Ishikawa (cell line): ENCODE results near the gene FXYD7.
A peak's percentile ranks its signal among the peaks of the same experiment; 100 is the strongest.

ENCODE experiments used
- CEBPB ChIP-seq: IDR thresholded peaks from 2 replicates; pipeline ENCODE4 v1.6.1; 2012
- CREB1 ChIP-seq: IDR thresholded peaks from 2 replicates; pipeline ENCODE4 v1.6.1; 2012; ENCODE audit warnings: low read depth
- EGR1 ChIP-seq: IDR thresholded peaks from 2 replicates; pipeline ENCODE4 v1.6.1; 2012
- EP300 ChIP-seq: IDR thresholded peaks from 2 replicates; pipeline ENCODE4 v1.6.1; 2012; ENCODE audit warnings: borderline replicate concordance
- FOXM1 ChIP-seq: IDR thresholded peaks from 2 replicates; pipeline ENCODE4 v1.6.1; 2012; ENCODE audit warnings: low read depth, borderline replicate concordance
- NFIC ChIP-seq: IDR thresholded peaks from 2 replicates; pipeline ENCODE4 v1.6.1; 2012
- RAD21 ChIP-seq: IDR thresholded peaks from 2 replicates; pipeline ENCODE4 v1.6.1; 2012; ENCODE audit warnings: low read depth
- TAF1 ChIP-seq: IDR thresholded peaks from 2 replicates; pipeline ENCODE4 v1.6.1; 2012; ENCODE audit warnings: low read depth, mild to moderate bottlenecking
- TCF12 ChIP-seq: IDR thresholded peaks from 2 replicates; pipeline ENCODE4 v1.6.1; 2012; ENCODE audit warnings: low read depth
- TEAD4 ChIP-seq: IDR thresholded peaks from 2 replicates; pipeline ENCODE4 v1.6.1; 2012
- YY1 ChIP-seq: IDR thresholded peaks from 2 replicates; pipeline ENCODE4 v1.6.1; 2012; ENCODE audit warnings: low read depth
- ZBTB7A ChIP-seq: IDR thresholded peaks from 2 replicates; pipeline ENCODE4 v1.6.1; 2012; ENCODE audit warnings: low read depth
- TF ChIP-seq, protein P1 (sequence below): IDR thresholded peaks from 2 replicates; pipeline ENCODE4 v1.6.1; 2012; ENCODE audit warnings: low read depth, mild to moderate bottlenecking
- TF ChIP-seq, protein P2 (sequence below): IDR thresholded peaks from 2 replicates; pipeline ENCODE4 v1.6.1; 2012
- TF ChIP-seq, protein P3 (sequence below): IDR thresholded peaks from 2 replicates; pipeline ENCODE4 v1.6.1; 2012

Gene FXYD7

DNA sequence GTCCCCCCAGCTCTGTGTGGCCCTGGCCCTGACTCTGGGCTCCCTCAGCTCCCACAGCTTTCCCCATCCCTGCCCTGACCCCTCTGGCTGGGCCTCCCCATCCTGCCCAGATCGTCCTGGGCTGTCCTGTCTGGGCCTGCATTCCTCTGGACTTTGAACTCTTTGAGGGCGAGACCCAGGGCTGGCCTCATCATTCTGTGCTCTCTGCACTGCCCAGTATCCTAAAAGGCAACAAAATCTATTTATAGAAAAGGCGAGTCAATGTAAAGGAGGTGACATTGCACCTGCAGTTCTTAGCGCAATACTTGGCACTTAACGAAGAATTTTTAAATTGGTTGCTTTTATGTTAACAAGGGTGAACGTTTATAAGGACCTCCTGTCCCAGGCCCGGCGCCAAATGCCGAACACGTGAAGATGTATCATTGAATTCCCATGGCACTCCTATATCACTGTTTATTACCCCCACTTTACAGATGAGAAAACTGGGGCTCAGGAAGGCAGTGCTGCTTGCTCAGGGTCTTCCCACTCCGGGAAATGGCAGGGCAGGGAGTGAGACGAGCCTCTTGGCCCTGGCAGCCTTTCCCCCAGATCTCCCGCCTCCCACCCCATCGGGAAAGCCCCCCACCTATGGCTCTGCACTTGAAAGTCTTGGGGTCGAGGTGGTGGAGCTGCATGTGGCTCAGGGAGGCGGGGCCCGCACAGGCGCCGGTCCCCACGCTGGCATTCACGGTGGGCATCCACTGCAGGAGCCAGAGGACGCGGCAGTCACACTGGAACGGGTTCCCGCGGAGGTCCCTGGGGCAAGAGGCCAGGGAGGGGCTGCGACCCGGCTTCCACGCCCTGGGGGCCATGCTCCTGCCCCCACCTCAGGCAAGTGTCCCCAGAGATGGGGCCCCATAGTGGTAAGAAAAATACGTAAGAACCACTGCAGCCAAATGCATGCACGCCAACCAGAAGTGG is 12.0 kb upstream of the FXYD7 start:
- no peak for TF ChIP-seq EP300
- TF ChIP-seq RAD21 = no peak
- TF ChIP-seq CEBPB = no peak

DNA sequence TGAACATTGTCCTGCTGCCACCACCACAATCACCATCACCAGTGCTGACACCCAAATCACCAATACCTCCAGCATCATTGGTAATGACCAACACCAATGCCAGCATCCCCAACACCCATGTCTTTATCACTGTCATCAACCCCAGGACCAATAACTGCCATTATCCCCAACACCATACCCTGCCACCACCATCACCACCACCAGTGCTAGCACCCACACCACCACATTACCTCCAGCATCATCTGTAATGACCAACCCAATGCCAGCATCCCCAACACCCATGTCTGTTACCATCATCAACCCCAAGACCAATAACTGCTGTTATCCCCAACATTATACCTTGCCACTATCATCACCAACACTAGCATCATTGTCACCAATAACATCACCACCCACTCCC is 10.8 kb upstream of the FXYD7 start:
- TF ChIP-seq TCF12 (no peak), EP300 (no peak), EGR1 (no peak)
- TF ChIP-seq, protein P1, sequence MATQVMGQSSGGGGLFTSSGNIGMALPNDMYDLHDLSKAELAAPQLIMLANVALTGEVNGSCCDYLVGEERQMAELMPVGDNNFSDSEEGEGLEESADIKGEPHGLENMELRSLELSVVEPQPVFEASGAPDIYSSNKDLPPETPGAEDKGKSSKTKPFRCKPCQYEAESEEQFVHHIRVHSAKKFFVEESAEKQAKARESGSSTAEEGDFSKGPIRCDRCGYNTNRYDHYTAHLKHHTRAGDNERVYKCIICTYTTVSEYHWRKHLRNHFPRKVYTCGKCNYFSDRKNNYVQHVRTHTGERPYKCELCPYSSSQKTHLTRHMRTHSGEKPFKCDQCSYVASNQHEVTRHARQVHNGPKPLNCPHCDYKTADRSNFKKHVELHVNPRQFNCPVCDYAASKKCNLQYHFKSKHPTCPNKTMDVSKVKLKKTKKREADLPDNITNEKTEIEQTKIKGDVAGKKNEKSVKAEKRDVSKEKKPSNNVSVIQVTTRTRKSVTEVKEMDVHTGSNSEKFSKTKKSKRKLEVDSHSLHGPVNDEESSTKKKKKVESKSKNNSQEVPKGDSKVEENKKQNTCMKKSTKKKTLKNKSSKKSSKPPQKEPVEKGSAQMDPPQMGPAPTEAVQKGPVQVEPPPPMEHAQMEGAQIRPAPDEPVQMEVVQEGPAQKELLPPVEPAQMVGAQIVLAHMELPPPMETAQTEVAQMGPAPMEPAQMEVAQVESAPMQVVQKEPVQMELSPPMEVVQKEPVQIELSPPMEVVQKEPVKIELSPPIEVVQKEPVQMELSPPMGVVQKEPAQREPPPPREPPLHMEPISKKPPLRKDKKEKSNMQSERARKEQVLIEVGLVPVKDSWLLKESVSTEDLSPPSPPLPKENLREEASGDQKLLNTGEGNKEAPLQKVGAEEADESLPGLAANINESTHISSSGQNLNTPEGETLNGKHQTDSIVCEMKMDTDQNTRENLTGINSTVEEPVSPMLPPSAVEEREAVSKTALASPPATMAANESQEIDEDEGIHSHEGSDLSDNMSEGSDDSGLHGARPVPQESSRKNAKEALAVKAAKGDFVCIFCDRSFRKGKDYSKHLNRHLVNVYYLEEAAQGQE = no peak

DNA sequence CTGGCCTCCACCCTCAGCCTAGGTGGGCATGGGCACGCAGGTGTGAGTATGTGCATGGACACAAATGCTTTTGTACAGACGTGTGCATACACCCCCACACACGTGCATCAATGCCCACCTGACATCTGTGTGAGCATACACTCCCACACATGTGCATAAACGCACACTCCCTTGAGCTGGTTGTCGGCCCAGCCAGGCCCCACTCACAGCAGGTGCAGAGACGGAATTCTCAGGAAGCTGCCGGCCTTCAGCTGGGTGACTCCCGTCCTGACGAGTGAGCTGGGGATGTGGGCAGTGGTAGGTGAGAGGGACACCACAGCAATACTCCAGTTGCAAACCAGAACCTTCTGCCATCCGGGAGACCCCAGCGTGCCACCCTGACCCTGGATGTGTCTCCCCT is 9.2 kb upstream of the FXYD7 start:
- TF ChIP-seq CEBPB (no peak), EP300 (no peak), NFIC (no peak), RAD21 (no peak), EGR1 (no peak)
- TF ChIP-seq, protein P2, sequence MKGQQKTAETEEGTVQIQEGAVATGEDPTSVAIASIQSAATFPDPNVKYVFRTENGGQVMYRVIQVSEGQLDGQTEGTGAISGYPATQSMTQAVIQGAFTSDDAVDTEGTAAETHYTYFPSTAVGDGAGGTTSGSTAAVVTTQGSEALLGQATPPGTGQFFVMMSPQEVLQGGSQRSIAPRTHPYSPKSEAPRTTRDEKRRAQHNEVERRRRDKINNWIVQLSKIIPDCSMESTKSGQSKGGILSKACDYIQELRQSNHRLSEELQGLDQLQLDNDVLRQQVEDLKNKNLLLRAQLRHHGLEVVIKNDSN = no peak

DNA sequence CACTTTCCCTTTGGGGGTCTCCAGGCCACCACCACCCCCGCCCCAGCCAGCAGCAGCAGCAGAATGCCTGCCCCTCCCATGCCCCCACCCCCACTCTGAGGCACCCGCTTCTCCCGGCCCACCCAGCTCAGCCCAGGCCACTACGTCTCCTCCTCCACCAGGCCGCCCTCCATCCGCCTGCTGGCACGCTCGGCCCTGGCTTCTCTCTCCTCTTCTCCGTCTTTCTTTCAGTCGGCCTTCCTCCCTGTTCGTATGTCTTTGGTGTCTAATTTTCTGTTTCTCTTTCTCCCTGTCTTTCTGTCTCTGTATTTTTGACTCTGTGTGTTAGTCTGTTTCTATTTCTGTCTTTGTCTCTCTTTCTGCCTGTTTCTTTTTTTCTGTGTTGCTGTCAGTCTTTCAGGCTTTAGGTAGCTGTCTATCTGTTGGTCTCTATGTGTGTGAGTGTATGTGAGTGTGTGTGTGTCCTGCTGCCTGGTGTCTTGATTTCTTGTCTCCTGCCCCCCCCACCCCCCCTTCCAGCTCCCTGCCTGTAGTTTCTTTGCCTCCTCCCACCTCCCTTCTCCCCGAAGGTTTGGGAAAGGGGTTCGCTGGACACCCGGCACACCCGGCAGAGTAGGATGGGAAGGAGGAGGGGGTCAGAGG is 8.3 kb upstream of the FXYD7 start, which contains the start of gene LGI4:
Gene LGI4 (minus strand): TSS at position 459 of the 642 bp plus-strand sequence. CDS start 379 bp downstream, at position 80.
- TF ChIP-seq, protein P2 = no peak
- TF ChIP-seq, protein P3, sequence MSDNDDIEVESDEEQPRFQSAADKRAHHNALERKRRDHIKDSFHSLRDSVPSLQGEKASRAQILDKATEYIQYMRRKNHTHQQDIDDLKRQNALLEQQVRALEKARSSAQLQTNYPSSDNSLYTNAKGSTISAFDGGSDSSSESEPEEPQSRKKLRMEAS = no peak
- TF ChIP-seq CREB1 (no peak), EGR1 (no peak), TCF12 (no peak), RAD21 (no peak), TEAD4 (no peak), EP300 (no peak), ZBTB7A (no peak), FOXM1 (no peak), NFIC (no peak), YY1 (no peak), TAF1 (no peak)
- TF ChIP-seq, protein P1 = no peak

DNA sequence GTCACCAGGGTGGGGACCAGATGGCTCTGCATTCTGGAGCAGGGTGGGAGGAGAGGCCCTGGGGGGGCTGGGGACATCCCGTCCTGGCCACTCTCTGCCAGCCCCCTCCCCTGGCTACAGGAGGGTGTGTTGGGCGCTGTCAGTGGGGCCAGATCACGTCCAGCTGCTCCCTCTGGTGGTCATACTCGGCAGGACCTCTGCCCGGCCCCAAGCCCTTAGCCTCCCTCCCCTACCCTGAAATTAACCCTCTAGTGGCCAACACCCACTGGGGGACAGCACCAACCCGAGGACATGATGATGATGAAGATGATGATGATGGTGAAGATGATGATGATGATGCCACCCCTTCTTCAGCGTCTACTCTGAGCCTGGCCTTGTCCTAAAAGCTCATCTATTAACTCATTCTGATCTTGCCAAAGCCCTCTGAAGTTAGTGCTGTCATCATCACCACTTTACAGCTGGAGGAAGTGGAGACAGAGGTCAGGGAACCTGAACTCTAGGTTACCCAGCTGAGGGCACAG is 7.6 kb upstream of the FXYD7 start:
- TF ChIP-seq NFIC (no peak), TEAD4 (no peak), FOXM1 (no peak), CEBPB (no peak), RAD21 (peak; percentile 81), ZBTB7A (0 out of 2 replicates have a peak, but pooled peaks have one; percentile 36), EP300 (no peak)
- TF ChIP-seq, protein P3 = no peak
- TF ChIP-seq, protein P1 = no peak
